Measurements from ENCODE around the gene CD8B.

GRCh38 chr2:86825036-86825692, 36.5 kb downstream of the CD8B start:
- TF ChIP-seq NFE2L2 (IDR thresholded peaks at IDR 0.05; ENCODE audit: low read length) (no peak), MTA1 (CRISPR knock-in tag; IDR thresholded peaks at IDR 0.05; ENCODE audit: borderline replicate concordance) (no peak), CTCF (CRISPR knock-in tag; IDR thresholded peaks at IDR 0.05) (no peak), RNF2 (conservative IDR thresholded peaks at IDR 0.05; ENCODE audit: low read depth) (no peak), ZKSCAN1 (IDR thresholded peaks at IDR 0.05; ENCODE audit: low read length) (no peak), TEAD2 (CRISPR knock-in tag; IDR thresholded peaks at IDR 0.05) (no peak), ZBTB7A (CRISPR knock-in tag; IDR thresholded peaks at IDR 0.05) (no peak), ELK4 (CRISPR knock-in tag; IDR thresholded peaks at IDR 0.05; ENCODE audit: borderline replicate concordance) (no peak)
